ENCODE results near the gene MTREX.
"Not testable (repeated sequence)": the region's sequence is repeated elsewhere in the genome, so short reads cannot be mapped to it uniquely, and the experiment has no call there.

The MTREX gene

DNA sequence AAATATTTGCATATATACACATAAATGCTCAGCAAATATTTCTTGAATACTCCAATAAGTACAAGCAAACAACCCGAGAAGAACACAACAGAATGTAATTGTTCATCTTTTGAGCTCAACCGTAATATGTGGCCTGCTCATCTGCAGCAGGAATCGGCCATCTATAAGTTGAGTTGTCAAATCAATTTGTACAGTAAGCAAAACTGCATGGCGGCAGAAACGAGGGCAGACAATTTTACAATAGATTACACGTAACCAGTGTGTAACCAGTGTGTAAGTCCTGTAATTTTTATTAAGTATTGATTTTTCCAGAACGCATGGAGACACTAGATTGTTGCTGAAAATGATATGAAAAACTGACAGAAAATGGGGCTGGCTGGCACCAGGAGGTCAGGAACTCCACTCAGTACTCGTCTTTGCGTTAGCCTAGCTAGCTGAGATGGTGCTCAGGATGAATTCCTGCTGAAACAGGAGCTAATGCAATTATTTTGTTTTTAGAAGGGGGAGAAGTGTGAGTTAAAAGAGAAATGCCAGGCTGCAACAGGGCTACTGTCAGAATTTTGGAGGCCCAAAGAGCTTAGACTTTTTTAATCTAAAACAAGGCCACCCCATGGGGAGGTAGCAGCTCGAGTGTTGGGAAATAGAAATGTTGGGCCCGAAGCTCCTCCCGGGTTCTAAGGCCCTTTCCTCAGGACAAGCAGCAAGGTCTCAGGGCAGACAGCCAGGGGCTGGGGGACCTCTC lies 977 bp upstream of the MTREX start:
- Histone ChIP-seq H3K4me1 (peaks cover 3% of the 10 kb centered on the region; the same call in 1 of the 2 replicates), H3K36me3 (peaks cover 17% of the 10 kb centered on the region), H3K4me3 (ENCODE audit: low read depth, low read length) (peak overlapping the region; percentile 67), H3K27me3 (no peaks in the 10 kb centered on the region), H3K9me3 (no peaks in the 10 kb centered on the region; the same call in 1 of the 2 replicates)
- no peak for DNase-seq
- TF ChIP-seq, protein P1, sequence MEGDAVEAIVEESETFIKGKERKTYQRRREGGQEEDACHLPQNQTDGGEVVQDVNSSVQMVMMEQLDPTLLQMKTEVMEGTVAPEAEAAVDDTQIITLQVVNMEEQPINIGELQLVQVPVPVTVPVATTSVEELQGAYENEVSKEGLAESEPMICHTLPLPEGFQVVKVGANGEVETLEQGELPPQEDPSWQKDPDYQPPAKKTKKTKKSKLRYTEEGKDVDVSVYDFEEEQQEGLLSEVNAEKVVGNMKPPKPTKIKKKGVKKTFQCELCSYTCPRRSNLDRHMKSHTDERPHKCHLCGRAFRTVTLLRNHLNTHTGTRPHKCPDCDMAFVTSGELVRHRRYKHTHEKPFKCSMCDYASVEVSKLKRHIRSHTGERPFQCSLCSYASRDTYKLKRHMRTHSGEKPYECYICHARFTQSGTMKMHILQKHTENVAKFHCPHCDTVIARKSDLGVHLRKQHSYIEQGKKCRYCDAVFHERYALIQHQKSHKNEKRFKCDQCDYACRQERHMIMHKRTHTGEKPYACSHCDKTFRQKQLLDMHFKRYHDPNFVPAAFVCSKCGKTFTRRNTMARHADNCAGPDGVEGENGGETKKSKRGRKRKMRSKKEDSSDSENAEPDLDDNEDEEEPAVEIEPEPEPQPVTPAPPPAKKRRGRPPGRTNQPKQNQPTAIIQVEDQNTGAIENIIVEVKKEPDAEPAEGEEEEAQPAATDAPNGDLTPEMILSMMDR (IDR thresholded peaks at IDR 0.05; ENCODE audit: low read depth, low read length) = no peak

DNA sequence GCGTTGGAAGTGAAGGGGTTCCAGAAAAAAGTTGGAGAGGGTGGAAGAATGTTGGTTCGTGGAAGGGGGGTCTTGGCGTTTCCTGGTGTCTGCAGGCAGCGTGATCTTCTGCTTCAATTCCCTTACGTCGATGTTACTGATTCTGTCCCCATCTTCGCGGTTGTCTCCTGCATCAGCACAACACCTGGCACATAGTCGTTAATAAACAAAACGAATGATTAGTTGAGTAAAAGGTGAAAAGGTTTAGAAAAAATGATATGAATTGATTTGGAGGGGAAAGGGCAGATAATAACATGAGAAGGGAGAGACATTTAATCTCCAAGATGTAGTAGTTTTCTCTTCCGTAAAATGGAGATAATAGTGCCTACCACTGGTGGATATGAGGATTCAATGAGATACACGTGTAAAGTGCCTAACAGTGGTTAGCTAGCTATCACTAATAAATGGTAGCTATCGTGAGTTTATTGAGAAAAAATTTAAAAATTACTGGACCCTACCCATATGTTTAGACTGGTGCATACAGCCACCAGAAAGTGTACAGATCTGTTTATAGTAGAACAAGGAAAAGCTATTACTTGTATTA lies 556 bp downstream of the MTREX start:
- TF ChIP-seq, protein P1 (IDR thresholded peaks at IDR 0.05; ENCODE audit: low read depth, low read length) = peak; percentile 21; the same call in 1 of the 2 replicates

DNA sequence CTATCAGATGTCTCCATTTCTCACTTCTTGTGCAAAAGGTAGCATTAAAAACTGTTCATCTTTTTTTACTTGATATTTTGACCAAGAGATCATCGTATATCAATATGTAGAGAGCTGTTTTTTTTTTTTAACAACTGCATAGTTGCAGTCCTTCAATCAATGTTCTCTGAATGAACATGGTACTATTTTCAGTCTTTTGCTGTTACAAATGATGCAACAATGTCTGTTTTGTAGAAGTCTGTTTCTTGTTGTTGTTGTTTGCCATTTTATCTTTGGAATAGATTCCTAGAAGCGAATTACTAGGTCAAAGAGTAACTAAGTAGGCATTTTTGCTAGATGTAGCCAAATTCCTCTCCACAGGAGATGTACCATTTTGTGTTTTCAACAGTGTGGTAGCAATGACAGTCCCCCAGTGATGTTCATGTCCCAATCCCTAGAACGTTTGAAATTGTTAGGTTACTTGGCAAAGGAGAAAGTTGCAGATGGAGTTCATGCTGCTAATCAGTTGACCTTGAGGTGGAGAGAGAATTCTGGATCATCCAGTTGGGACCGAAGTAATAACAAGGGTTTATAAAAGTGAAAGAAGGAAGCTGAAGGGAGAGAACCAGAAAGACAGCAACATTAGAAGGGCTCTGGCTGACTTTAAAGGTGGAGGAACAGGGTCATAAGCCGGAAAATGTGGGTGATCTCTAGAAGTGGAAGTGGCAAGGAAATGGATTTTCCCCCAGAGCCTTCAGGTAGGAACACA lies 6.3 kb downstream of the MTREX start:
- no peak for DNase-seq
- Histone ChIP-seq H3K4me1 (peaks cover 3% of the 10 kb centered on the region; the same call in 1 of the 2 replicates), H3K27me3 (no peaks in the 10 kb centered on the region), H3K4me3 (ENCODE audit: low read depth, low read length) (no peak overlapping the region), H3K9me3 (0 out of 2 replicates have a peak, but pooled peaks cover 2% of the 10 kb centered on the region), H3K36me3 (peaks cover 42% of the 10 kb centered on the region)
- TF ChIP-seq, protein P1 (IDR thresholded peaks at IDR 0.05; ENCODE audit: low read depth, low read length) = no peak

More for the DNA sequence above, 556 bp downstream of the MTREX start:
- Histone ChIP-seq H3K27me3 (no peaks in the 10 kb centered on the region), H3K36me3 (peaks cover 20% of the 10 kb centered on the region), H3K9me3 (no peaks in the 10 kb centered on the region; the same call in 1 of the 2 replicates), H3K4me1 (peaks cover 3% of the 10 kb centered on the region; the same call in 1 of the 2 replicates), H3K4me3 (ENCODE audit: low read depth, low read length) (peak overlapping the region; percentile 67)
- DNase-seq = peak; percentile 12

DNA sequence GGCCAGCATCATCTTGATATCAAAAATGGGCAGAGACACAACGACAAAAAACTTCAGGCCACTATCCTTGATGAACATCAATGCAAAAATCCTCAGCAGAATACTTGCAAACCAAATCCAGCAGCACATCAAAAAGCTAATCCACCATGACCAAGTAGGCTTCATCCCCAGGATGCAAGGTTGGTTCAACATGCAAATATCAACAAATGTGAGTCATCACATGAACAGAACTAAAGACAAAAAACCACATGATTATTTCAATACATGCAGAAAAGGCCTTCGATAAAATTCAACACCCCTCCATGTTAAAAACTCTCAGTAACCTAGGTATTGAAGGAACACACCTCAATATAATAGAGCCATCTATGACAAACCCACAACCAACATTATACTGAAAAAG lies 8.5 kb downstream of the MTREX start:
- TF ChIP-seq, protein P1 (IDR thresholded peaks at IDR 0.05; ENCODE audit: low read depth, low read length) = no peak
- H3K4me1 ChIP-seq = no peaks in the 10 kb centered on the region
- H3K36me3 ChIP-seq = peaks cover 32% of the 10 kb centered on the region
- no peaks in the 10 kb centered on the region for H3K27me3 ChIP-seq
- H3K9me3 ChIP-seq = 0 out of 2 replicates have a peak, but pooled peaks cover 2% of the 10 kb centered on the region
- DNase-seq = no peak
- H3K4me3 ChIP-seq (ENCODE audit: low read depth, low read length) = no peak overlapping the region

DNA sequence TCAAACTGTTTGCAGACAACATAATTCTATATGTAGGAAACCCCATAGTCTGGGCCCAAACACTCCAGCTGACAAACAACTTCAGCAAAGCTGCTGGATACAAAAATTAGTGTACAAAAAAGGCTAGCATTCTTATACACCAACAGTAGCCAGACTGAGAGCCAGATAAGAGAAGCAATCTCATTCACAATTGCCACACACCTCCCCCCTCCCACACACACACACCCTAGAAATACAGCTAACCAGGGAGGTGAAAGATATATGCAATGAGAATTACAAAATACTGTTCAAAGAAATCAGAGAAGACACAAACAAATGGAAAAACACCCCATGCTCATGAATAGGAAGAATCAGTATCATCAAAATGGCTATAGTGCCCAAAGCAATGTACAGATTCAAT lies 9.0 kb downstream of the MTREX start:
- H3K36me3 ChIP-seq = peaks cover 28% of the 10 kb centered on the region

DNA sequence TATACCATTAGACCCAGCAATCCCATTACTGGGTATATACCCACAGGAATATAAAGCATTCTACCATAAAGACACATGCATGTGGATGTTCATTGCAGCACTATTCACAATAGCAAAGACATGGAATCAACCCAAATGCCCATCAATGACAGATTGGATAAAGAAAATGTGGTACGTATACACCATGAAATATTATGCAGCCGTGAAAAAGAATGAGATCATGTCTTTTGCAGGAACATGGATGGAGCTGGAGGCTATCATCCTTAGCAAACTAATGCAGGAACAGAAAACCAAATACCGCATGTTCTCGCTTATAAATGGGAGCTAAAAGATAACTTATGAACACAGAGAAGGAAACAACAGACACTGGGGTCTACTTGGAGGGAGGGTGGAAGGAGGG lies 10.4 kb downstream of the MTREX start:
- peaks cover 23% of the 10 kb centered on the region for H3K36me3 ChIP-seq
- not testable (repeated sequence) for H3K9me3 ChIP-seq; H3K27me3 ChIP-seq; H3K4me3 ChIP-seq (ENCODE audit: low read depth, low read length); DNase-seq; H3K4me1 ChIP-seq

More for the DNA sequence above, 9.0 kb downstream of the MTREX start:
- DNase-seq = no peak
- H3K9me3 ChIP-seq = 0 out of 2 replicates have a peak, but pooled peaks cover 2% of the 10 kb centered on the region
- H3K4me3 ChIP-seq (ENCODE audit: low read depth, low read length) = no peak overlapping the region
- H3K27me3 ChIP-seq = no peaks in the 10 kb centered on the region
- no peaks in the 10 kb centered on the region for H3K4me1 ChIP-seq
- TF ChIP-seq, protein P1 (IDR thresholded peaks at IDR 0.05; ENCODE audit: low read depth, low read length) = no peak
